A673 (cell line): ENCODE data around the gene CDC25A. TPM values are rescaled to one million over a fixed set of nuclear protein-coding genes. Genes with fewer than 3 reads are reported as not detected.

Source experiments
- BruUV-seq: library from RNA; stranded (reverse); fragments of 400-500 nt; replicated peaks from 2 replicates; lab custom pipeline; 2021; lab: Mats Ljungman, UMichigan
- CTCF ChIA-PET: fragments of 300-600 bp; sonication (Branson Sonifier 250); formaldehyde crosslinking; loops from one replicate; lab custom pipeline; 2022; ENCODE audit warnings: antibody characterized with exemption; lab: Charles Lee
- POLR2A ChIA-PET: fragments of 300-600 bp; sonication (Branson Sonifier 250); formaldehyde crosslinking; loops from one replicate; lab custom pipeline; 2022; ENCODE audit warnings: antibody characterized with exemption; ENCODE audit not compliant: low non-redundant PET; lab: Charles Lee
- DNase-seq: peaks from one replicate; pipeline ENCODE4 v3.0.0-alpha.2; 2015; ENCODE audit warnings: low spot score
- H3K27ac ChIP-seq: fragments of 200-600 bp; sonication (generic); 2 replicates; pipeline ENCODE4 v1.5.1; 2016; ENCODE audit warnings: mixed run types, low read depth, mild to moderate bottlenecking, mixed read lengths, antibody characterized with exemption, low read length; ENCODE audit not compliant: poor library complexity, severe bottlenecking
- H3K27me3 ChIP-seq: fragments of 200-600 bp; sonication (generic); replicated peaks from 2 replicates; pipeline ENCODE4 v1.6.1; 2017; ENCODE audit warnings: mixed run types, low read depth, mild to moderate bottlenecking, mixed read lengths, antibody characterized with exemption, low read length; ENCODE audit not compliant: insufficient read depth, poor library complexity
- H3K36me3 ChIP-seq: fragments of 200-600 bp; sonication (generic); 2 replicates; pipeline ENCODE4 v1.6.1; 2016; ENCODE audit warnings: mixed run types, mild to moderate bottlenecking, mixed read lengths, antibody characterized with exemption, low read length; ENCODE audit not compliant: insufficient read depth, poor library complexity, severe bottlenecking
- H3K4me1 ChIP-seq: fragments of 200-600 bp; sonication (generic); 2 replicates; pipeline ENCODE4 v1.6.1; 2017; ENCODE audit warnings: mixed run types, mild to moderate bottlenecking, mixed read lengths, antibody characterized with exemption, low read length; ENCODE audit not compliant: insufficient read depth, poor library complexity, severe bottlenecking
- H3K4me3 ChIP-seq: fragments of 200-600 bp; sonication (generic); 2 replicates; pipeline ENCODE4 v1.5.1; 2016; ENCODE audit warnings: low read depth, mixed run types, mild to moderate bottlenecking, mixed read lengths, low read length; ENCODE audit not compliant: poor library complexity, severe bottlenecking
- H3K9me3 ChIP-seq: fragments of 200-600 bp; sonication (generic); 2 replicates; pipeline ENCODE4 v1.6.1; 2016; ENCODE audit warnings: mixed run types, low read depth, mild to moderate bottlenecking, mixed read lengths, antibody characterized with exemption, low read length; ENCODE audit not compliant: poor library complexity, severe bottlenecking
- CTCF ChIP-seq: fragments of 300-800, 200-600 bp; sonication (generic); conservative IDR thresholded peaks from 2 replicates; pipeline ENCODE4 v1.5.1; 2017; ENCODE audit warnings: low read depth, mild to moderate bottlenecking, antibody characterized with exemption, low read length, moderate library complexity, mixed read lengths
- EZH2 ChIP-seq: fragments of 200-600 bp; sonication (generic); IDR thresholded peaks from 2 replicates; pipeline ENCODE4 v1.6.1; 2017; ENCODE audit warnings: borderline replicate concordance, low read depth, mild to moderate bottlenecking, mixed read lengths, antibody characterized with exemption, low read length; ENCODE audit not compliant: poor library complexity, severe bottlenecking
- intact Hi-C: fragments of 100-400 bp; cut with micrococcal nuclease; formaldehyde crosslinking; loops from one replicate; pipeline ENCODE4 v1.10.0; 2022; ENCODE audit not compliant: unreplicated experiment
- total RNA-seq: library from RNA; stranded (reverse); gene quantifications from 2 replicates; pipeline ENCODE4 v1.2.3, GENCODE V29; 2021

CDC25A gene
- total RNA-seq, 1 experiment from 2014 or later, result 34.6 TPM

GRCh38 chr3:48196611-48197010 is 8.4 kb upstream of the CDC25A start:
- TF ChIP-seq EZH2 (no peak), CTCF (no peak)
- Histone ChIP-seq H3K4me1 (no peaks in the 10 kb centered on the region), H3K9me3 (no peaks in the 10 kb centered on the region), H3K27ac (no peak overlapping the region), H3K36me3 (no peaks in the 10 kb centered on the region), H3K4me3 (no peak overlapping the region), H3K27me3 (no peaks in the 10 kb centered on the region)
- no peak for DNase-seq
- BruUV-seq, result no TSS peak
- intact Hi-C loops, result no loop called here
- ChIA-PET CTCF (no interaction called here), POLR2A (no interaction called here)

GRCh38 chr3:48194446-48195071 is 6.3 kb upstream of the CDC25A start:
- intact Hi-C loops, result no loop called here
- Histone ChIP-seq H3K4me1 (no peaks in the 10 kb centered on the region), H3K4me3 (no peak overlapping the region), H3K9me3 (no peaks in the 10 kb centered on the region), H3K27me3 (no peaks in the 10 kb centered on the region), H3K27ac (no peak overlapping the region), H3K36me3 (no peaks in the 10 kb centered on the region)
- peak; percentile 72 for TF ChIP-seq CTCF
- TF ChIP-seq EZH2, result no peak
- POLR2A ChIA-PET, result interaction anchor here (0.6 kb wide), 1 partner anchor 689 kb away, joined by 3 read pairs; no protein-coding TSS in a partner anchor
- DNase-seq, result peak; percentile 72
- CTCF ChIA-PET, result interaction anchor here (0.6 to 1.8 kb wide), 4 partner anchors 67 to 241 kb away, joined by 3 to 16 read pairs (median 6); no protein-coding TSS in a partner anchor
- BruUV-seq, result no TSS peak

GRCh38 chr3:48190911-48191310 is 2.7 kb upstream of the CDC25A start:
- no peaks in the 10 kb centered on the region for H3K27me3 ChIP-seq
- intact Hi-C loops, result no loop called here
- no TSS peak for BruUV-seq
- peaks cover 4% of the 10 kb centered on the region for H3K4me1 ChIP-seq
- no peak overlapping the region for H3K4me3 ChIP-seq
- no peak overlapping the region for H3K27ac ChIP-seq
- TF ChIP-seq CTCF (no peak), EZH2 (no peak)
- POLR2A ChIA-PET, result no interaction called here
- H3K36me3 ChIP-seq, result peaks cover 2% of the 10 kb centered on the region
- H3K9me3 ChIP-seq, result no peaks in the 10 kb centered on the region
- CTCF ChIA-PET, result no interaction called here
- no peak for DNase-seq
